Right atrium auricular region (tissue), 2 donors: Measurements from ENCODE around the gene RNF144A. TPM values are rescaled to one million over a fixed set of nuclear protein-coding genes. Genes with fewer than 3 reads are reported as not detected.

Source experiments
- DNase-seq: peaks from one replicate; pipeline ENCODE4 v3.0.0-alpha.2; 2019; ENCODE audit warnings: low spot score
- H3K27ac ChIP-seq, 2 donors: fragments of 200-600 bp; sonication (generic); 1 replicate in 1 of 2; 2 replicates in 1 of 2; pipeline ENCODE4 v1.5.1; 2016 to 2019
- H3K27me3 ChIP-seq, 2 donors: fragments of 200-600 bp; sonication (generic); one replicate each; pipeline versions ENCODE4 v1.5.1 to v1.6.0; 2017 to 2019
- H3K36me3 ChIP-seq: fragments of 200-600 bp; sonication (generic); one replicate; pipeline ENCODE4 v1.5.1; 2016
- H3K4me1 ChIP-seq, 2 donors: fragments of 200-600 bp; sonication (generic); one replicate each; pipeline versions ENCODE4 v1.5.1 to v1.6.0; 2017 to 2019
- H3K4me3 ChIP-seq, 2 donors: fragments of 200-600 bp; sonication (generic); 1 replicate in 1 of 2; 2 replicates in 1 of 2; pipeline ENCODE4 v1.5.1; 2017 to 2019; ENCODE audit warnings: mild to moderate bottlenecking in 1 of 2, moderate library complexity in 1 of 2
- H3K9me3 ChIP-seq, 2 donors: fragments of 200-600 bp; sonication (generic); one replicate each; pipeline ENCODE4 v1.5.1; 2019
- total RNA-seq, 2 donors: library from RNA; depleted of rRNA; stranded (reverse); fragments of >200 nt; gene quantifications; one replicate each; pipeline ENCODE4 v1.1.0, GENCODE V29; 2016
- TF ChIP-seq, protein P1 (sequence below), 2 donors: fragments of 200-600 bp; sonication (generic); IDR thresholded peaks; one replicate each; pipeline ENCODE4 v1.5.1; 2019; ENCODE audit warnings: antibody characterized with exemption in 2 of 2

The RNF144A gene
- total RNA-seq, 2 donors from 2014 or later, result 8.2 to 12.6 TPM

GRCh38 chr2:7022492-7023385 is 105.5 kb downstream of the RNF144A start:
- no peak overlapping the region for H3K4me3 ChIP-seq
- H3K27ac ChIP-seq, result no peak overlapping the region
- TF ChIP-seq, protein P1, sequence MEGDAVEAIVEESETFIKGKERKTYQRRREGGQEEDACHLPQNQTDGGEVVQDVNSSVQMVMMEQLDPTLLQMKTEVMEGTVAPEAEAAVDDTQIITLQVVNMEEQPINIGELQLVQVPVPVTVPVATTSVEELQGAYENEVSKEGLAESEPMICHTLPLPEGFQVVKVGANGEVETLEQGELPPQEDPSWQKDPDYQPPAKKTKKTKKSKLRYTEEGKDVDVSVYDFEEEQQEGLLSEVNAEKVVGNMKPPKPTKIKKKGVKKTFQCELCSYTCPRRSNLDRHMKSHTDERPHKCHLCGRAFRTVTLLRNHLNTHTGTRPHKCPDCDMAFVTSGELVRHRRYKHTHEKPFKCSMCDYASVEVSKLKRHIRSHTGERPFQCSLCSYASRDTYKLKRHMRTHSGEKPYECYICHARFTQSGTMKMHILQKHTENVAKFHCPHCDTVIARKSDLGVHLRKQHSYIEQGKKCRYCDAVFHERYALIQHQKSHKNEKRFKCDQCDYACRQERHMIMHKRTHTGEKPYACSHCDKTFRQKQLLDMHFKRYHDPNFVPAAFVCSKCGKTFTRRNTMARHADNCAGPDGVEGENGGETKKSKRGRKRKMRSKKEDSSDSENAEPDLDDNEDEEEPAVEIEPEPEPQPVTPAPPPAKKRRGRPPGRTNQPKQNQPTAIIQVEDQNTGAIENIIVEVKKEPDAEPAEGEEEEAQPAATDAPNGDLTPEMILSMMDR (IDR thresholded peaks at IDR 0.05), result no peak
- no peaks in the 10 kb centered on the region for H3K27me3 ChIP-seq
- DNase-seq, result no peak
- no peaks in the 10 kb centered on the region for H3K9me3 ChIP-seq
- no peaks in the 10 kb centered on the region for H3K36me3 ChIP-seq
- H3K4me1 ChIP-seq, result peaks cover 0 to 44% of the 10 kb centered on the region in 2 donors

DNA sequence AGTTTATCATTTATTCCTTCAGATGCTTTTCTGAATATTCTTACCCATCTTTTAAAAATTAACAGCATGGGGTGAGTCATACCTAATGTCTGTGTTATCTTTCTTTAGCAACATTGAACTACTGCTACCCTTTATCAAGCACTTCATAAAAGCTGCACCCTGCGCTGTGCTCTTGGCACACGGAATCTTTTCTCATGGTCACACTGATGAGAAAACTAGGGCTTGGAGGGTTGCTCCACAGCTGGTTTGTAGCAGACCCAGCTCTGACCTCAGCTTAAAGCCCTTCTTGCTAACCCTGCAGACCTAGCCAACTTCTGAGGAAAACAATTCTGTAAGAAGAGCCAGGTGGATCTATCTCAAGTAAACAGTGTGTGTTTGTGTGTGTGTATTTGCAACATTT is 106.3 kb downstream of the RNF144A start:
- Histone ChIP-seq H3K27ac (no peak overlapping the region), H3K36me3 (no peaks in the 10 kb centered on the region), H3K9me3 (no peaks in the 10 kb centered on the region), H3K4me1 (peaks cover 0 to 41% of the 10 kb centered on the region in 2 donors), H3K4me3 (no peak overlapping the region), H3K27me3 (no peaks in the 10 kb centered on the region)
- no peak for DNase-seq
- TF ChIP-seq, protein P1 (IDR thresholded peaks at IDR 0.05), result no peak

DNA sequence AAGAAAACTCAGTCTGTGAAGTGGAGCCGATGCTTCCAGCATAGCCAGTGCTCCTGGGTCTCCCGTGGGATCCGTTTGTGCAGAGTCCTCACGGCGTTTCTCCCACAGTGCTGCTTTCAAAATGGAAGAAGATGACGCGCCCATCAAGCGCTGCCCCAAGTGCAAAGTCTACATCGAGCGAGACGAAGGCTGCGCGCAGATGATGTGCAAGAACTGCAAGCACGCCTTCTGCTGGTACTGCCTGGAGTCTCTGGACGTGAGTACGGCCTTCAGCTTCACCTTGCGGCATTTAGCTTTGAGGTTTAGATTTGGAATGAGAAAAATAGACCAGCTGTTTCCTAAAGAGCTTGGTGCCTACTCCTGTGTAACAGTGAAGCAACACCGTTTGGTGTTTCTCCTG is 107.0 kb downstream of the RNF144A start:
- Histone ChIP-seq H3K27ac (no peak overlapping the region), H3K9me3 (no peaks in the 10 kb centered on the region), H3K4me3 (no peak overlapping the region), H3K4me1 (peaks cover 0 to 47% of the 10 kb centered on the region in 2 donors), H3K27me3 (no peaks in the 10 kb centered on the region), H3K36me3 (no peaks in the 10 kb centered on the region)
- TF ChIP-seq, protein P1 (IDR thresholded peaks at IDR 0.05), result no peak
- DNase-seq, result no peak

DNA sequence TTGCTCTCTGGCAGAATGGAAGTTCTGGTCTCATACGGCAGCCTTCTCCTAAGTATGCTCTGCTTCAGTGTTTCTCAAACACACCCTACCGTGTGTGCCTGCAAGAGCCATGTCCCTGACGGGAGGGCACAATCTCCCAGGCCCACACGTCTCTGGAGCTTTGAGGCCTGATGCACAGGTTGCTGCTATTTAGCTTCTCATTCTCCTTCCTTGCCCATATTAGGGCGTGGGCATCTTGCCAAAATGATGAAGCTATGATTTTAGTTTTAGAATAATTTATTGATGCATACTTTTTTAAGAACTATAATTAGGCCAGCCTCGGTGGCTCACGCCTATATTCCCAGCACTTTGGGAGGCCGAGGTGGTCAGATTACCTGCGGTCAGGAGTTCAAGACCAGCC is 107.9 kb downstream of the RNF144A start:
- Histone ChIP-seq H3K4me3 (no peak overlapping the region), H3K4me1 (peaks cover 0 to 51% of the 10 kb centered on the region in 2 donors), H3K27ac (no peak overlapping the region), H3K27me3 (no peaks in the 10 kb centered on the region), H3K36me3 (no peaks in the 10 kb centered on the region), H3K9me3 (no peaks in the 10 kb centered on the region)
- TF ChIP-seq, protein P1 (IDR thresholded peaks at IDR 0.05), result no peak
- DNase-seq, result no peak

- no peak overlapping the region for H3K4me3 ChIP-seq
- no peaks in the 10 kb centered on the region for H3K36me3 ChIP-seq
- H3K27me3 ChIP-seq, result no peaks in the 10 kb centered on the region
- H3K27ac ChIP-seq, result peak overlapping the region in 1 of 2 donors; percentile 28
- no peaks in the 10 kb centered on the region for H3K9me3 ChIP-seq
- TF ChIP-seq, protein P1 (IDR thresholded peaks at IDR 0.05), result no peak
- peaks cover 0 to 51% of the 10 kb centered on the region in 2 donors for H3K4me1 ChIP-seq
- DNase-seq, result no peak
These were observed 109.5 kb downstream of the RNF144A start for GRCh38 chr2:7026742-7027141.
